ENCODE data around the gene CRIP1. TPM values are rescaled to one million over a fixed set of nuclear protein-coding genes. Genes with fewer than 3 reads are reported as not detected.
A peak's percentile ranks its signal among the peaks of the same experiment; 100 is the strongest.

Gene CRIP1
- total RNA-seq, 1 donor from 2014 or later = 112 TPM

GRCh38 chr14:105476097-105476830 lies 10.4 kb upstream of the CRIP1 start:
- no peak for DNase-seq
- no peak overlapping the region for H3K27ac Mint-ChIP-seq
- H3K4me1 Mint-ChIP-seq = peaks cover 53% of the 10 kb centered on the region
- H3K36me3 Mint-ChIP-seq (ENCODE audit: low read depth) = no peaks in the 10 kb centered on the region
- ATAC-seq (ENCODE audit: low read depth) = no peak
- H3K4me3 Mint-ChIP-seq = peak overlapping the region; percentile 72
- peaks cover 3% of the 10 kb centered on the region for H3K27me3 Mint-ChIP-seq
- POLR2A ChIA-PET = interaction anchor here (1.1 kb wide), 2 partner anchors 10 to 11 kb away, joined by 4 read pairs; partner anchors contain the start of gene CRIP1
- H3K9me3 Mint-ChIP-seq = no peaks in the 10 kb centered on the region
- intact Hi-C loops (cut with micrococcal nuclease) = loop anchor here (2.0 to 5.0 kb wide), 2 partner anchors 15 to 59 kb away; partner anchors contain the start of genes MTA1 and TEDC1
- CTCF ChIA-PET = interaction anchor here (1.1 kb wide), 1 partner anchor 13 kb away, joined by 3 read pairs; no protein-coding TSS in a partner anchor
- TF ChIP-seq CTCF (IDR thresholded peaks at IDR 0.05) = no peak

GRCh38 chr14:105476831-105477659 lies 9.6 kb upstream of the CRIP1 start:
- ATAC-seq (ENCODE audit: low read depth) (no peak), DNase-seq (no peak)
- no peak overlapping the region for H3K27ac Mint-ChIP-seq
- H3K36me3 Mint-ChIP-seq (ENCODE audit: low read depth) = no peaks in the 10 kb centered on the region
- ChIA-PET POLR2A (interaction anchor here (0.8 to 1.1 kb wide), 3 partner anchors 9 to 10 kb away, joined by 3 to 4 read pairs (median 4); partner anchors contain the start of gene CRIP1), CTCF (interaction anchor here (1.1 kb wide), 1 partner anchor 13 kb away, joined by 3 read pairs; no protein-coding TSS in a partner anchor)
- no peaks in the 10 kb centered on the region for H3K9me3 Mint-ChIP-seq
- peaks cover 57% of the 10 kb centered on the region for H3K4me1 Mint-ChIP-seq
- TF ChIP-seq CTCF (IDR thresholded peaks at IDR 0.05) = no peak
- H3K4me3 Mint-ChIP-seq = peak overlapping the region; percentile 13
- intact Hi-C loops (cut with micrococcal nuclease) = loop anchor here (2.0 to 5.0 kb wide), 2 partner anchors 14 to 60 kb away; partner anchors contain the start of genes MTA1 and TEDC1
- H3K27me3 Mint-ChIP-seq = peaks cover 3% of the 10 kb centered on the region

DNA sequence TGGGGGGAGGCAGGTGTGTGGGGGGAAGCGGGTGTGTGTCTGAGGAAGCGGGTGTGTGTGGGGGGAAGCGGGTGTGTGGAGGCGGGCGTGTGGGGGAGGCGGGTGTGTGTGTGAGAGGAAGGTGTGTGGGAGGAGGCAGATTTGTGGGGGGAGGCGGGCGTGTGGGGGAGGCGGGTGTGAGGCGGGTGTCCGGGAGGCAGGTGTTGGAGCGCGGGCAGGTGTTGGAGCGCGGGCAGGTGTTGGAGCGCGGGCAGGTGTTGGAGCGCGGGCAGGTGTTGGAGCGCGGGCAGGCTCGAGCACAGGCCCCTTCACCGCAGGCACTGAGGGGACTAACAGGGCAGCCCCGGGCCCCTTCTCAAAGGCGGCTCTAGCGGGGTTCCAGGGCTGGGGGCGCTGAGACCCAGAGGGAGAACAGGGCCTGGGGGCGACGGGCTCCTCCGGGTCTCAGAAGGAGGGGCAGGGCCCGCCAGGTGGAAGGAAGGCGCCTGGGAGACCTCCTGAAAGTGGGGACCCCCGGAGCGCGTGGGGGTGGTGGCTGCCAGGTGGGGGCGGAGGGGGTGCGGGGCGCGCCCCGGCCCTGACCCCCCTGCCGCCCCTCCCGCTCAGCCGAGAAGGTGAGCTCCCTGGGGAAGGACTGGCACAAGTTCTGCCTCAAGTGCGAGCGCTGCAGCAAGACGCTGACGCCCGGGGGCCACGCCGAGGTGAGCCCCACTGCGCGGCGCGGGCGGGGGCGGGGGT lies 8.9 kb upstream of the CRIP1 start:
- peaks cover 62% of the 10 kb centered on the region for H3K4me1 Mint-ChIP-seq
- H3K27ac Mint-ChIP-seq = no peak overlapping the region
- CTCF ChIA-PET = interaction anchor here (1.4 kb wide), 1 partner anchor 12 kb away, joined by 8 read pairs; no protein-coding TSS in a partner anchor
- peaks cover 3% of the 10 kb centered on the region for H3K27me3 Mint-ChIP-seq
- peak; percentile 44 for DNase-seq
- intact Hi-C loops (cut with micrococcal nuclease) = loop anchor here (2.0 to 5.0 kb wide), 2 partner anchors 13 to 61 kb away; partner anchors contain the start of genes MTA1 and TEDC1
- POLR2A ChIA-PET = interaction anchor here (0.6 to 1.4 kb wide), 5 partner anchors 10 to 689 kb away, joined by 3 to 4 read pairs (median 4); partner anchors contain the start of gene TEX22
- H3K36me3 Mint-ChIP-seq (ENCODE audit: low read depth) = no peaks in the 10 kb centered on the region
- H3K4me3 Mint-ChIP-seq = no peak overlapping the region
- H3K9me3 Mint-ChIP-seq = no peaks in the 10 kb centered on the region
- TF ChIP-seq CTCF (IDR thresholded peaks at IDR 0.05) = no peak
- ATAC-seq (ENCODE audit: low read depth) = no peak

GRCh38 chr14:105478398-105479251 lies 8.1 kb upstream of the CRIP1 start:
- Mint-ChIP-seq H3K27ac (no peak overlapping the region), H3K27me3 (peaks cover 3% of the 10 kb centered on the region), H3K36me3 (ENCODE audit: low read depth) (no peaks in the 10 kb centered on the region), H3K9me3 (no peaks in the 10 kb centered on the region), H3K4me1 (peaks cover 63% of the 10 kb centered on the region), H3K4me3 (no peak overlapping the region)
- POLR2A ChIA-PET = interaction anchor here (0.6 to 1.4 kb wide), 4 partner anchors 11 to 690 kb away, joined by 3 to 4 read pairs (median 4); partner anchors contain the start of gene TEX22
- intact Hi-C loops (cut with micrococcal nuclease) = loop anchor here (5.0 kb wide), 1 partner anchor 61 kb away; the partner anchor contains the start of gene MTA1
- no peak for TF ChIP-seq CTCF (IDR thresholded peaks at IDR 0.05)
- peak; percentile 35 for DNase-seq
- CTCF ChIA-PET = interaction anchor here (1.4 kb wide), 1 partner anchor 12 kb away, joined by 8 read pairs; no protein-coding TSS in a partner anchor
- ATAC-seq (ENCODE audit: low read depth) = no peak
